IMR-90 (cell line): ENCODE measurements around the gene RASGRP1. TPM values are rescaled to one million over a fixed set of nuclear protein-coding genes. Genes with fewer than 3 reads are reported as not detected.

Source experiments
- ATAC-seq: fragments of 200-7000 bp; cut with Tn5 transposase; 2 replicates; pipeline ENCODE4 v1.9.1; 2020; ENCODE audit warnings: low read depth, mild to moderate bottlenecking, moderate library complexity
- BruUV-seq: library from RNA; stranded (reverse); fragments of 400-500 nt; replicated peaks from 2 replicates; lab custom pipeline; 2021; lab: Mats Ljungman, UMichigan
- CTCF ChIA-PET: fragments of 300-600 bp; formaldehyde crosslinking; extraction: SDS; loops from one replicate; lab custom pipeline; 2021; ENCODE audit warnings: antibody characterized with exemption; lab: Yijun Ruan, JAX
- POLR2A ChIA-PET: fragments of 300-600 bp; sonication (Branson Sonifier 250); formaldehyde crosslinking; loops from one replicate; lab custom pipeline; 2022; ENCODE audit warnings: antibody characterized with exemption; ENCODE audit not compliant: unreplicated experiment; lab: Charles Lee
- DNase-seq: peaks from one replicate; pipeline ENCODE4 v3.0.0; 2013
- H2AFZ ChIP-seq: replicated peaks from 2 replicates; pipeline ENCODE3; 2013; ENCODE audit warnings: low read length, mild to moderate bottlenecking; ENCODE audit not compliant: poor library complexity
- H2AK5ac ChIP-seq: 2 replicates; pipeline ENCODE4 v1.6.1; 2013; ENCODE audit warnings: low read depth, low read length, inconsistent platforms
- H2AK9ac ChIP-seq: replicated peaks from 2 replicates; pipeline ENCODE3; 2013; ENCODE audit warnings: mild to moderate bottlenecking, low read depth, low read length, moderate library complexity; ENCODE audit not compliant: poor library complexity
- H2BK120ac ChIP-seq: 2 replicates; pipeline ENCODE4 v1.6.1; 2013; ENCODE audit warnings: low read depth, low read length, inconsistent platforms
- H2BK15ac ChIP-seq: 3 replicates; pipeline ENCODE4 v1.6.1; 2013; ENCODE audit warnings: low read depth, low read length, inconsistent platforms
- H2BK20ac ChIP-seq: 2 replicates; pipeline ENCODE4 v1.6.1; 2013; ENCODE audit warnings: low read depth, mild to moderate bottlenecking, inconsistent platforms, low read length, moderate library complexity
- H2BK5ac ChIP-seq: 2 replicates; pipeline ENCODE4 v1.6.1; 2013; ENCODE audit warnings: mild to moderate bottlenecking, low read depth, low read length, inconsistent platforms; ENCODE audit not compliant: poor library complexity, severe bottlenecking
- H3K14ac ChIP-seq: replicated peaks from 2 replicates; pipeline ENCODE4 v1.6.1; 2013; ENCODE audit warnings: low read depth, low read length, inconsistent platforms
- H3K18ac ChIP-seq: 2 replicates; pipeline ENCODE4 v1.6.1; 2013; ENCODE audit warnings: low read depth, low read length, control low read depth
- H3K23ac ChIP-seq: 2 replicates; pipeline ENCODE4 v1.6.1; 2013; ENCODE audit warnings: low read depth, low read length, inconsistent platforms
- H3K27ac ChIP-seq: 2 replicates; pipeline ENCODE4 v1.5.1; 2013; ENCODE audit warnings: mild to moderate bottlenecking, control low read depth, low read length; ENCODE audit not compliant: insufficient read depth
- H3K27me3 ChIP-seq: 2 replicates; pipeline ENCODE4 v1.6.1; 2013; ENCODE audit warnings: low read length; ENCODE audit not compliant: control insufficient read depth, insufficient read depth
- H3K36me3 ChIP-seq: 2 replicates; pipeline ENCODE4 v1.6.1; 2013; ENCODE audit warnings: low read length, mixed read lengths; ENCODE audit not compliant: control insufficient read depth, insufficient read depth
- H3K4ac ChIP-seq: 2 replicates; pipeline ENCODE4 v1.6.1; 2013; ENCODE audit warnings: low read depth, low read length, inconsistent platforms
- H3K4me1 ChIP-seq: 2 replicates; pipeline ENCODE4 v1.6.1; 2013; ENCODE audit warnings: low read length, mixed read lengths; ENCODE audit not compliant: control insufficient read depth, insufficient read depth
- H3K4me2 ChIP-seq: 2 replicates; pipeline ENCODE4 v1.6.1; 2013; ENCODE audit warnings: low read depth, mild to moderate bottlenecking, control low read depth, low read length, moderate library complexity
- H3K4me3 ChIP-seq: 2 replicates; pipeline ENCODE4 v1.5.1; 2013; ENCODE audit warnings: low read depth, mild to moderate bottlenecking, control low read depth, low read length, moderate library complexity; ENCODE audit not compliant: insufficient read depth
- H3K56ac ChIP-seq: 2 replicates; pipeline ENCODE4 v1.6.1; 2013; ENCODE audit warnings: low read length, inconsistent platforms; ENCODE audit not compliant: insufficient read depth; ENCODE audit errors: extremely low read depth
- H3K79me1 ChIP-seq, 2 experiments: 2 replicates each; pipeline ENCODE4 v1.6.1; 2013; ENCODE audit warnings: low read length in 2 of 2, inconsistent platforms in 1 of 2, low read depth in 1 of 2
- H3K9ac ChIP-seq: 2 replicates; pipeline ENCODE4 v1.6.1; 2013; ENCODE audit warnings: low read depth, low read length, control low read depth
- H3K9me1 ChIP-seq: 2 replicates; pipeline ENCODE4 v1.6.1; 2013; ENCODE audit warnings: low read length, inconsistent platforms; ENCODE audit not compliant: insufficient read depth
- H3K9me3 ChIP-seq: 2 replicates; pipeline ENCODE4 v1.6.1; 2013; ENCODE audit warnings: low read length; ENCODE audit not compliant: control insufficient read depth, insufficient read depth
- H4K20me1 ChIP-seq: 2 replicates; pipeline ENCODE4 v1.6.1; 2013; ENCODE audit warnings: low read length, inconsistent platforms; ENCODE audit not compliant: insufficient read depth
- H4K5ac ChIP-seq: 2 replicates; pipeline ENCODE4 v1.6.1; 2013; ENCODE audit warnings: mild to moderate bottlenecking, low read depth, low read length, control low read depth
- H4K8ac ChIP-seq, 2 experiments: 2 replicates each; pipeline ENCODE4 v1.6.1; 2013; ENCODE audit warnings: low read depth in 2 of 2, low read length in 2 of 2, control low read depth in 1 of 2, inconsistent platforms in 1 of 2
- H4K91ac ChIP-seq: 2 replicates; pipeline ENCODE4 v1.6.1; 2013; ENCODE audit warnings: low read depth, low read length, inconsistent platforms; ENCODE audit not compliant: insufficient read depth
- CEBPB ChIP-seq: IDR thresholded peaks from 2 replicates; pipeline ENCODE4 v1.6.1; 2012; ENCODE audit warnings: low read depth, low read length, improper control_type of control experiment
- SMC3 ChIP-seq: fragments of 150-350 bp; IDR thresholded peaks from 2 replicates; pipeline ENCODE4 v1.6.1; 2016; ENCODE audit warnings: low read depth, mild to moderate bottlenecking, antibody characterized with exemption, low read length, moderate library complexity
- WGBS, 2 experiments: methylation state at CpG; one replicate each; pipeline versions ENCODE4 v1.1.5 to v1.1.7; 2013; ENCODE audit warnings: missing lambda C conversion rate in 2 of 2; ENCODE audit not compliant: insufficient read length in 1 of 2; ENCODE audit errors: extremely low coverage in 2 of 2; 5-methylcytosine and 5-hydroxymethylcytosine counted together
- dilution Hi-C: fragments of 300-500 bp; cut with HindIII; formaldehyde crosslinking; loops from one replicate; pipeline ENCODE4 v1.14.3; 2018; ENCODE audit warnings: low sequenced_read_pairs; ENCODE audit not compliant: unreplicated experiment
- in situ Hi-C: fragments of 300-500 bp; cut with MboI; formaldehyde crosslinking; loops from 3 replicates; pipeline ENCODE4 v1.14.3; 2019; ENCODE audit warnings: low sequenced_read_pairs, inconsistent platforms, mixed read lengths
- intact Hi-C: fragments of 100-400 bp; cut with micrococcal nuclease; formaldehyde crosslinking; loops from 2 replicates; pipeline ENCODE4 v1.10.0; 2022
- polyA plus RNA-seq, 3 experiments: library from polyadenylated mRNA; depleted of rRNA; stranded (reverse); fragments of >200 nt; gene quantifications; 2 replicates each; pipeline ENCODE4 v1.2.3, GENCODE V29; 2012; ENCODE audit warnings: low replicate concordance in 1 of 3
- total RNA-seq: library from RNA; depleted of rRNA; stranded (reverse); fragments of >200 nt; gene quantifications from 2 replicates; pipeline ENCODE4 v1.2.3, GENCODE V29; 2012

The RASGRP1 gene
- total and polyA plus RNA-seq, 2 of the 4 experiments (the other 2 are of a cell fraction): 1.4 to 3.2 TPM

GRCh38 chr15:38481113-38481512, 83.5 kb downstream of the RASGRP1 start:
- Histone ChIP-seq H3K36me3 (peaks cover 6% of the 10 kb centered on the region), H2BK15ac (no peak overlapping the region), H3K27ac (no peak overlapping the region), H2AK9ac (no peak overlapping the region), H2BK20ac (no peak overlapping the region), H2AFZ (no peak overlapping the region), H3K14ac (no peak overlapping the region), H3K9me1 (peaks cover 7% of the 10 kb centered on the region), H3K4ac (no peak overlapping the region), H2BK5ac (no peak overlapping the region), H4K20me1 (no peaks in the 10 kb centered on the region), H3K27me3 (no peaks in the 10 kb centered on the region), H3K79me1 (peaks cover 7 to 12% of the 10 kb centered on the region in 2 experiments), H4K5ac (no peak overlapping the region; the same call in 1 of the 2 replicates), H3K23ac (no peak overlapping the region), H3K4me2 (no peak overlapping the region), H3K4me1 (peaks cover 4% of the 10 kb centered on the region; the same call in 1 of the 2 replicates), H3K9ac (no peak overlapping the region), H3K56ac (0 out of 2 replicates have a peak overlapping the region, but pooled peaks have one; percentile 3), H4K8ac (no peak overlapping the region), H4K91ac (no peak overlapping the region), H2BK120ac (no peak overlapping the region), H3K18ac (no peak overlapping the region), H3K9me3 (no peaks in the 10 kb centered on the region), H3K4me3 (no peak overlapping the region), H2AK5ac (no peak overlapping the region)
- TF ChIP-seq CEBPB (no peak), SMC3 (no peak)
- WGBS, 2 experiments: 100% methylated on average over 1 of the region's 5 CpGs; no CpG with 5 or more reads in 1 of the 2 experiments
- in situ Hi-C loops: no loop called here
- no TSS peak for BruUV-seq
- ChIA-PET CTCF (interaction anchor here (0.9 to 1.3 kb wide), 2 partner anchors 203 to 207 kb away, joined by 3 read pairs; no protein-coding TSS in a partner anchor), POLR2A (no interaction called here)
- dilution Hi-C loops: no loop called here
- no peak for ATAC-seq
- no peak for DNase-seq
- intact Hi-C loops: no loop called here
